GM23338 (cell line): ENCODE results near the gene RABGAP1L. TPM values are rescaled to one million over a fixed set of nuclear protein-coding genes. Genes with fewer than 3 reads are reported as not detected.

Experiments
- CREB1 ChIP-seq: fragments of 250-450 bp; sonication (Bioruptor Pico); IDR thresholded peaks from 2 replicates; pipeline ENCODE4 v1.5.0; 2020; ENCODE audit warnings: low read depth, mild to moderate bottlenecking, moderate library complexity
- EZH2 ChIP-seq: fragments of 200-600 bp; sonication (generic); IDR thresholded peaks from one replicate; pipeline ENCODE4 v1.8.0; 2017; ENCODE audit warnings: antibody characterized with exemption, mild to moderate bottlenecking, low read depth; ENCODE audit not compliant: unreplicated experiment
- ZNF331 ChIP-seq: fragments of 250-450 bp; sonication (Bioruptor Pico); IDR thresholded peaks from 2 replicates; pipeline ENCODE4 v1.5.0; 2020; ENCODE audit warnings: low read depth, mild to moderate bottlenecking, moderate library complexity
- ZNF462 ChIP-seq: fragments of 250-450 bp; sonication (Bioruptor Pico); IDR thresholded peaks from 2 replicates; pipeline ENCODE4 v1.5.0; 2020; ENCODE audit warnings: mild to moderate bottlenecking, moderate library complexity
- polyA plus RNA-seq: library from polyadenylated mRNA; unstranded; fragments of >200 nt; fragmentation: Nextera tagmentation; extraction: Ambion mirVana; gene quantifications from 2 replicates; pipeline ENCODE4 v1.2.1, GENCODE V29; 2016
- total RNA-seq: library from RNA; depleted of rRNA; stranded (reverse); fragments of >200 nt; shearing (Covaris generic); gene quantifications from 2 replicates; pipeline ENCODE4 v1.2.3, GENCODE V29; 2014
- TF ChIP-seq, protein P1 (sequence below), 2 experiments: fragments of 200-600 bp in 1 of 2; sonication (generic) in 1 of 2; conservative IDR thresholded peaks; 2 replicates each; pipeline versions ENCODE4 v1.5.1 to v1.6.1; 2016 to 2017; ENCODE audit warnings: antibody characterized with exemption in 2 of 2, low read depth in 2 of 2, mild to moderate bottlenecking in 2 of 2, moderate library complexity in 1 of 2

Gene RABGAP1L
- total and polyA plus RNA-seq, 2 experiments from 2014 or later = 83.2 to 136 TPM

GRCh38 chr1:174999216-174999935 is 840.1 kb downstream of the RABGAP1L start (continued):
- TF ChIP-seq, protein P1, sequence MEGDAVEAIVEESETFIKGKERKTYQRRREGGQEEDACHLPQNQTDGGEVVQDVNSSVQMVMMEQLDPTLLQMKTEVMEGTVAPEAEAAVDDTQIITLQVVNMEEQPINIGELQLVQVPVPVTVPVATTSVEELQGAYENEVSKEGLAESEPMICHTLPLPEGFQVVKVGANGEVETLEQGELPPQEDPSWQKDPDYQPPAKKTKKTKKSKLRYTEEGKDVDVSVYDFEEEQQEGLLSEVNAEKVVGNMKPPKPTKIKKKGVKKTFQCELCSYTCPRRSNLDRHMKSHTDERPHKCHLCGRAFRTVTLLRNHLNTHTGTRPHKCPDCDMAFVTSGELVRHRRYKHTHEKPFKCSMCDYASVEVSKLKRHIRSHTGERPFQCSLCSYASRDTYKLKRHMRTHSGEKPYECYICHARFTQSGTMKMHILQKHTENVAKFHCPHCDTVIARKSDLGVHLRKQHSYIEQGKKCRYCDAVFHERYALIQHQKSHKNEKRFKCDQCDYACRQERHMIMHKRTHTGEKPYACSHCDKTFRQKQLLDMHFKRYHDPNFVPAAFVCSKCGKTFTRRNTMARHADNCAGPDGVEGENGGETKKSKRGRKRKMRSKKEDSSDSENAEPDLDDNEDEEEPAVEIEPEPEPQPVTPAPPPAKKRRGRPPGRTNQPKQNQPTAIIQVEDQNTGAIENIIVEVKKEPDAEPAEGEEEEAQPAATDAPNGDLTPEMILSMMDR (conservative IDR thresholded peaks at IDR 0.05; ENCODE audit: low read depth in 2 of 2) = no peak
- TF ChIP-seq EZH2 (no peak), ZNF462 (CRISPR knock-in tag) (no peak), ZNF331 (CRISPR knock-in tag) (no peak), CREB1 (CRISPR knock-in tag) (peak; percentile 97)
